H1 (cell line): ENCODE results near the gene APOBR.

Source experiments
- CTCF ChIP-seq, 3 experiments: IDR thresholded peaks; 1 replicate in 2 of 3; 2 replicates in 1 of 3; pipeline versions ENCODE4 v1.5.1 to v1.6.1; 2011; ENCODE audit warnings: low read length in 3 of 3, mild to moderate bottlenecking in 3 of 3, inconsistent platforms in 2 of 3, low read depth in 1 of 3, moderate library complexity in 1 of 3; ENCODE audit not compliant: insufficient read depth in 1 of 3; ENCODE audit errors: control extremely low read depth in 1 of 3
- EGR1 ChIP-seq: IDR thresholded peaks from 2 replicates; pipeline ENCODE4 v1.6.1; 2011; ENCODE audit warnings: low read depth, low read length, borderline replicate concordance
- POLR2AphosphoS5 ChIP-seq: IDR thresholded peaks from 2 replicates; pipeline ENCODE4 v1.6.1; 2011; ENCODE audit warnings: low read depth, low read length
- SP4 ChIP-seq: IDR thresholded peaks from 2 replicates; pipeline ENCODE4 v1.6.1; 2012; ENCODE audit warnings: low read length, inconsistent platforms

- TF ChIP-seq EGR1 (no peak), CTCF (IDR thresholded peaks at IDR 0.05; ENCODE audit: control extremely low read depth in 1 of 3, insufficient read depth in 1 of 3, low read depth in 1 of 3, low read length in 3 of 3) (no peak), SP4 (no peak), POLR2AphosphoS5 (no peak)
These were observed 4.4 kb downstream of the APOBR start for GRCh38 chr16:28498666-28499381.
